Measurements from ENCODE around the gene ZNF473.
"Not testable (repeated sequence)": the region's sequence is repeated elsewhere in the genome, so short reads cannot be mapped to it uniquely, and the experiment has no call there.

DNA sequence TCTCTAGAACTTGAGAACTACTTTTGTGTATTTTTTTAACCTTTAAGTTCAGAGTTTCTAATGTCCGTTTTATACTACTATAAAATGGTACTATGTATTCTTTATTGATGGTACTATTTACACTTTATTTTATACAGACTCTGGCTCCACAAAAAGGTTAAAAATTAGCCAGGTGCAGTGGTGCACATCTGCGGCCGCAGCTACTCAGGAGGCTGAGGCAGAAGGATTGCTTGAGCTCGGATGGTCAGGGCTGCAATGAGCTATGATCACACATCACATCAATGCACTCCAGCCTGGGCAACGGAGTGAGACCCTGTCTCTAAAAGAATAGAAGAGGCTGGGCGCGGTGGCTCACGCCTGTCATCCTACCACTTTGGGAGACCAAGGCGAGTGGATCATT lies 66.0 kb downstream of the ZNF473 start:
- TF ChIP-seq, protein P1, sequence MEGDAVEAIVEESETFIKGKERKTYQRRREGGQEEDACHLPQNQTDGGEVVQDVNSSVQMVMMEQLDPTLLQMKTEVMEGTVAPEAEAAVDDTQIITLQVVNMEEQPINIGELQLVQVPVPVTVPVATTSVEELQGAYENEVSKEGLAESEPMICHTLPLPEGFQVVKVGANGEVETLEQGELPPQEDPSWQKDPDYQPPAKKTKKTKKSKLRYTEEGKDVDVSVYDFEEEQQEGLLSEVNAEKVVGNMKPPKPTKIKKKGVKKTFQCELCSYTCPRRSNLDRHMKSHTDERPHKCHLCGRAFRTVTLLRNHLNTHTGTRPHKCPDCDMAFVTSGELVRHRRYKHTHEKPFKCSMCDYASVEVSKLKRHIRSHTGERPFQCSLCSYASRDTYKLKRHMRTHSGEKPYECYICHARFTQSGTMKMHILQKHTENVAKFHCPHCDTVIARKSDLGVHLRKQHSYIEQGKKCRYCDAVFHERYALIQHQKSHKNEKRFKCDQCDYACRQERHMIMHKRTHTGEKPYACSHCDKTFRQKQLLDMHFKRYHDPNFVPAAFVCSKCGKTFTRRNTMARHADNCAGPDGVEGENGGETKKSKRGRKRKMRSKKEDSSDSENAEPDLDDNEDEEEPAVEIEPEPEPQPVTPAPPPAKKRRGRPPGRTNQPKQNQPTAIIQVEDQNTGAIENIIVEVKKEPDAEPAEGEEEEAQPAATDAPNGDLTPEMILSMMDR (IDR thresholded peaks at IDR 0.05), result not testable (repeated sequence)
- not testable (repeated sequence) for TF ChIP-seq ZFX (IDR thresholded peaks at IDR 0.05; ENCODE audit: borderline replicate concordance)
